Naive B cell (primary cell): Measurements from ENCODE around the gene YARS1. TPM values are rescaled to one million over a fixed set of nuclear protein-coding genes. Genes with fewer than 3 reads are reported as not detected.

Experiments used
- ATAC-seq, 2 donors: fragments of 150-1000 bp; cut with Tn5 transposase; 2 replicates each; pipeline ENCODE4 v1.10.0; 2021; ENCODE audit warnings: low read depth in 2 of 2, mild to moderate bottlenecking in 2 of 2, moderate library complexity in 2 of 2
- DNase-seq: peaks from one replicate; pipeline ENCODE4 v3.0.0; 2022
- H3K27ac Mint-ChIP-seq, 6 donors: one replicate each; pipeline ENCODE4 v1.8.0; 2020 to 2022; ENCODE audit warnings: mild to moderate bottlenecking in 6 of 6, mixed read lengths in 6 of 6, moderate library complexity in 5 of 6, inconsistent platforms in 2 of 6
- H3K27me3 Mint-ChIP-seq, 3 donors: one replicate each; pipeline ENCODE4 v1.8.0; 2021 to 2022; ENCODE audit warnings: mixed read lengths in 3 of 3, mild to moderate bottlenecking in 1 of 3
- H3K36me3 Mint-ChIP-seq, 2 donors: one replicate each; pipeline ENCODE4 v1.8.0; 2020 to 2022; ENCODE audit warnings: mixed read lengths in 2 of 2, inconsistent platforms in 1 of 2, mild to moderate bottlenecking in 1 of 2
- H3K4me1 Mint-ChIP-seq, 3 donors: one replicate each; pipeline ENCODE4 v1.8.0; 2020 to 2022; ENCODE audit warnings: mixed read lengths in 3 of 3, inconsistent platforms in 1 of 3, mild to moderate bottlenecking in 1 of 3, moderate library complexity in 1 of 3
- H3K4me3 Mint-ChIP-seq, 8 donors: one replicate each; pipeline ENCODE4 v1.8.0; 2020 to 2022; ENCODE audit warnings: mild to moderate bottlenecking in 8 of 8, mixed read lengths in 8 of 8, moderate library complexity in 8 of 8, inconsistent platforms in 2 of 8
- H3K9me3 Mint-ChIP-seq, 7 donors: one replicate each; pipeline ENCODE4 v1.8.0; 2020 to 2022; ENCODE audit warnings: mixed read lengths in 7 of 7, mild to moderate bottlenecking in 5 of 7, inconsistent platforms in 2 of 7, moderate library complexity in 1 of 7
- polyA plus RNA-seq, 6 donors: library from polyadenylated mRNA; unstranded; fragments of 300-500 nt; fragmentation: Illumina TruSeq; gene quantifications; one replicate each; pipeline ENCODE4 v1.2.3, GENCODE V29; 2021; ENCODE audit warnings: low read depth in 6 of 6

The YARS1 gene
- polyA plus RNA-seq, 6 donors from 2014 or later = 26.0 to 43.9 (median 35.1) TPM

DNA sequence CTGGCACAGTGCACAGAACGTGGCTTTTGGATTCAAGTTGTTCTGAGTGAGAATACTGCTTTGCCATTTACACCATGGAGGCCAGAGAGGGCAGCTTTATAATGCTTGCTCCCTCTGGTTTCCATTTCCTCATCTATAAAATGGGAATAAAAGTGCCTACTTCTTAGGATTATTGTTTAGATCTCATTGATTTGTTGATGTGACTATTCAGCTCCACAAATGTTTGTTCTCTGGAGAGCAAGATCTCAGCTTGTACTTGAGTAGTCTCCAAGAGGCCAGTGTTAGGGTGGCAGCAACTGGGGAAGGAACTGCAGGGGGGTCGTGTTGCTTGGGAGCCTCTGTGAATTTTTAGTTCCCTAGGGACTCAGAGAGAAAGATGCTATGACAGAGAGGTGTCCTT is 55.2 kb downstream of the YARS1 start:
- Mint-ChIP-seq H3K27me3 (no peaks in the 10 kb centered on the region), H3K4me3 (no peak overlapping the region), H3K36me3 (no peaks in the 10 kb centered on the region), H3K4me1 (peaks cover 0 to 5% (median 4%) of the 10 kb centered on the region in 3 donors), H3K27ac (peak overlapping the region in 2 of 6 donors; percentile 23 to 35), H3K9me3 (no peaks in the 10 kb centered on the region)
- ATAC-seq = no peak
- DNase-seq = no peak

DNA sequence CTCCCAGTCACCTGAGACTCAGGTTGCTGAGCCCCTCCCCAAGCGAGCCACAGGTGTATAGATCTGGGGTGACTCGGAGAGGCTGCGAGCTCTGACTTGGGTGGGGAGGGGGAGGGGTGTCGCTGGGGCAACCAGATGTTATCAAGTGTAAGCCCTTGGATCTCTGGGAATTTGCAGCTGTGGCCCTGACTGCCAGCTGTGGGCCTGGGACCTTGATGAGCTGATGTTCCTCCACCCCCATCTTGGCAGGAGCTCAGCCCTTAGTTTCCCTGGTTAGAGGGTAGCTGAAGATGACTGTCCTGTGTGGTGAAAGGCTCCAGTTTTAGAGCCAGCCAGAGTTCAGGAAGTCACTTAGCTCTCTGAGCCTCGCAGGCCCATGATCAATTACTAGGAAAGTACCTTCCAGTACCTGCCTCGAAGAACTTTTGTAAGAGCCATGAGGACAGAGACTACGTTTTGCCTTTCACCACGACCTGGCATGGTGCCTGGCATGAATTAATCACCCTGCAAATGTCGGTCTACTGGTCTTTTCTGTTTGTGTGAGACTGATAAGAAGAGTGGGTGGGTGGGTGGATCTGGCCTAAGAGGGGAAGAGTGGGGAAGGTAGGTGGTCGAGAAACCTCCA is 55.8 kb downstream of the YARS1 start:
- no peak overlapping the region for H3K4me3 Mint-ChIP-seq
- DNase-seq (no peak), ATAC-seq (no peak)
- peak overlapping the region in 2 of 6 donors; percentile 35 to 70 for H3K27ac Mint-ChIP-seq
- no peaks in the 10 kb centered on the region for H3K36me3 Mint-ChIP-seq
- no peaks in the 10 kb centered on the region for H3K9me3 Mint-ChIP-seq
- H3K4me1 Mint-ChIP-seq = peaks cover 0 to 5% (median 4%) of the 10 kb centered on the region in 3 donors
- H3K27me3 Mint-ChIP-seq = no peaks in the 10 kb centered on the region

DNA sequence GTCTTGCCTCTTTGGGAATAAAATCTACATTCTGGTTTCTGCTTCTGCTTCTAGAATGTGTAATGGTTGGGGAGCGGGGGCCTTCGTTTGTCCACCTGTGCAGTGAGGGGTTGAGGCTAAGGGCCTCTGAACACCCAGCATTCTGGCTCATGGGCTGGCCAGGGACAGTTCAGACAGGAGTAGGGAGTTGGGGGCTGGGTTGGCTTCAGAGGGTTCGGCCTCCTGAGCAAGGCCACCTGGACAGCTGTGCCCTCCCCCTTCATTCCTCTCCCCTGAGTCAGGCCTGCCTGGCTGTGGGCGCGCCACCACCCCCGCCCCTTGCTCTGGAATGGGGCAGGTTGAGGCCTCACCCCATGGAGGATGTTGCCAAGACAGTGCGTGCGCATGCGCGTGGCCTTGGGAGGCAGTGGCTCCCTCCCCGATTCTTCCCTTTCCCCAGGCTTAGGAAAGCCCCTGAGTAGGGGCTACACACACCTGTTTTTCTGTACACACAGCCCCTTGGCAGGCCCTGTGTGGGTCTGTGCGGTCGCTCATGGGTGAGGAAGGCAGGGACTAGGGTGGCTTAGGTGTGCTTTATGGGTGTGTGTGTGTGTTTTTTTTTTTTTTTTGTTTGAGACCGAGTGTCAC is 57.0 kb downstream of the YARS1 start:
- H3K4me1 Mint-ChIP-seq = peaks cover 0 to 6% (median 5%) of the 10 kb centered on the region in 3 donors
- ATAC-seq = no peak
- no peak overlapping the region for H3K4me3 Mint-ChIP-seq
- H3K27ac Mint-ChIP-seq = peak overlapping the region in 1 of 6 donors; percentile 27
- DNase-seq = no peak
- no peaks in the 10 kb centered on the region for H3K36me3 Mint-ChIP-seq
- H3K9me3 Mint-ChIP-seq = no peaks in the 10 kb centered on the region
- H3K27me3 Mint-ChIP-seq = no peaks in the 10 kb centered on the region

- Mint-ChIP-seq H3K9me3 (no peaks in the 10 kb centered on the region), H3K4me3 (no peak overlapping the region), H3K27ac (no peak overlapping the region), H3K36me3 (no peaks in the 10 kb centered on the region), H3K27me3 (peaks cover 0 to 1% (median 0%) of the 10 kb centered on the region in 3 donors), H3K4me1 (peaks cover 1 to 7% (median 6%) of the 10 kb centered on the region in 3 donors)
- DNase-seq (no peak), ATAC-seq (no peak)
These were observed 57.6 kb downstream of the YARS1 start for GRCh38 chr1:32759521-32759981.

DNA sequence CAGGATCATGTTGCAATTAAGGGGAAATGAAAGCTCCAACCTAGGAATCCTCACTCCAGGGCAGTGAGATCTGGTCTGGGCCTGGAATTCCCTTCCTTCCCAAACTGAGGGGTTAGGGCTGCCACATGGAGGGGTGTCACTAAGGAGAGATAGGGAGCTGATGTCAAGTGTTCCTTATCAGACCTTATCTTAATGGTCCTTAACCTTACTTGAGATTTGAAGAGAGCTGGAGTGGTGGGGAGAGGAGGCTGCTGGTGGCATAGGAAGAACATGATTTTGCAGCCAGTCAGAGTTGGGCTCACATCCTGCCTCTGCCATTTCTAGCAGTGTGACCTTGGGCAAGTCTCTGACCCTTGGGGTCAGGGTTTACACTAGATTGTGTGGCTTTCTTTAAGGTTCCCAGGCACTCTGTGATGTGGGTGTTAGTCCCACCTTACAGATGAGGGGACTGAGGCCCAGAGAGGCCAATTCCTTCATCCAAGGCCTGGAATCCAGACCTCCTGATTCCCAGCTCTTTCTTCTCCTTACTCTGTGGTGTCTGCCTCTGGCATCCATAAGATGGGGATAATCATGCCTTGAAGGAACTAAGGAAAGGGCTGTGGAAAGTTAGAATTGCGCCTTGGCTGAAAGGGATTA is 58.2 kb downstream of the YARS1 start:
- peaks cover 6 to 12% (median 11%) of the 10 kb centered on the region in 3 donors for H3K4me1 Mint-ChIP-seq
- no peaks in the 10 kb centered on the region for H3K9me3 Mint-ChIP-seq
- H3K27ac Mint-ChIP-seq = no peak overlapping the region

GRCh38 chr1:32758177-32758794 is 58.9 kb downstream of the YARS1 start:
- DNase-seq (no peak), ATAC-seq (no peak)
- peak overlapping the region in 1 of 6 donors; percentile 19 for H3K27ac Mint-ChIP-seq
- H3K4me1 Mint-ChIP-seq = peaks cover 6 to 12% (median 11%) of the 10 kb centered on the region in 3 donors
- H3K4me3 Mint-ChIP-seq = no peak overlapping the region
- H3K9me3 Mint-ChIP-seq = no peaks in the 10 kb centered on the region
- peaks cover 0 to 7% (median 4%) of the 10 kb centered on the region in 3 donors for H3K27me3 Mint-ChIP-seq
- H3K36me3 Mint-ChIP-seq = no peaks in the 10 kb centered on the region

More for the DNA sequence above, 58.2 kb downstream of the YARS1 start:
- no peak overlapping the region for H3K4me3 Mint-ChIP-seq
- no peaks in the 10 kb centered on the region for H3K36me3 Mint-ChIP-seq
- no peak for DNase-seq
- H3K27me3 Mint-ChIP-seq = peaks cover 0 to 7% (median 4%) of the 10 kb centered on the region in 3 donors
- no peak for ATAC-seq

GRCh38 chr1:32757213-32757895 is 59.8 kb downstream of the YARS1 start:
- no peak for DNase-seq
- Mint-ChIP-seq H3K9me3 (no peaks in the 10 kb centered on the region), H3K4me3 (peak overlapping the region in 1 of 8 donors; percentile 36), H3K36me3 (no peaks in the 10 kb centered on the region), H3K27me3 (peaks cover 1 to 9% (median 4%) of the 10 kb centered on the region in 3 donors), H3K27ac (peak overlapping the region in 3 of 6 donors; percentile 7 to 81 (median 32)), H3K4me1 (peaks cover 6 to 12% (median 11%) of the 10 kb centered on the region in 3 donors)
- no peak for ATAC-seq

DNA sequence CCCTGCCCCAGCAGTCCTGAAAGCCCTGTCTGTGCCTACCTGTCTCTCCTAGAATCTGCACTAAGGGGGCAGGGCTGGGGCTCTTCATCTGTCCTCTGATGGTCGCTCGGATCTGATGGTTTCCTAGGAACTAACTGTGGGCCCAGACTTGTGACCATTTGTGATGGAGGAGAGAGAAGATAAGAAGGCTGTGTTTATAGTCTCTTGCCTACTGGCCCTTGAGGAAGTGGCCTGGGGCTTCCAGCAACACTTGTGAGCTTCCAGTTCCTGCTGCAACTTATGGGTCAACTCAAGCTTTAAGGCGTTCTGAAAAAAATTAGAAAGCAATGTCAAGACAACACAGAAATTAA is 61.4 kb downstream of the YARS1 start:
- Mint-ChIP-seq H3K4me3 (peak overlapping the region in 4 of 8 donors; percentile 12 to 72 (median 46)), H3K36me3 (no peaks in the 10 kb centered on the region), H3K27me3 (peaks cover 17 to 25% (median 17%) of the 10 kb centered on the region in 3 donors), H3K9me3 (no peaks in the 10 kb centered on the region), H3K27ac (peak overlapping the region in 1 of 6 donors; percentile 64), H3K4me1 (peaks cover 14 to 17% (median 16%) of the 10 kb centered on the region in 3 donors)
- DNase-seq (no peak), ATAC-seq (no peak)

GRCh38 chr1:32755098-32755809 is 61.9 kb downstream of the YARS1 start:
- no peak for DNase-seq
- no peaks in the 10 kb centered on the region for H3K36me3 Mint-ChIP-seq
- H3K27me3 Mint-ChIP-seq = peaks cover 17 to 27% (median 17%) of the 10 kb centered on the region in 3 donors
- no peak for ATAC-seq
- no peak overlapping the region for H3K27ac Mint-ChIP-seq
- H3K4me3 Mint-ChIP-seq = peak overlapping the region in 5 of 8 donors; percentile 12 to 79 (median 42)
- H3K9me3 Mint-ChIP-seq = no peaks in the 10 kb centered on the region
- H3K4me1 Mint-ChIP-seq = peaks cover 14 to 17% (median 16%) of the 10 kb centered on the region in 3 donors

DNA sequence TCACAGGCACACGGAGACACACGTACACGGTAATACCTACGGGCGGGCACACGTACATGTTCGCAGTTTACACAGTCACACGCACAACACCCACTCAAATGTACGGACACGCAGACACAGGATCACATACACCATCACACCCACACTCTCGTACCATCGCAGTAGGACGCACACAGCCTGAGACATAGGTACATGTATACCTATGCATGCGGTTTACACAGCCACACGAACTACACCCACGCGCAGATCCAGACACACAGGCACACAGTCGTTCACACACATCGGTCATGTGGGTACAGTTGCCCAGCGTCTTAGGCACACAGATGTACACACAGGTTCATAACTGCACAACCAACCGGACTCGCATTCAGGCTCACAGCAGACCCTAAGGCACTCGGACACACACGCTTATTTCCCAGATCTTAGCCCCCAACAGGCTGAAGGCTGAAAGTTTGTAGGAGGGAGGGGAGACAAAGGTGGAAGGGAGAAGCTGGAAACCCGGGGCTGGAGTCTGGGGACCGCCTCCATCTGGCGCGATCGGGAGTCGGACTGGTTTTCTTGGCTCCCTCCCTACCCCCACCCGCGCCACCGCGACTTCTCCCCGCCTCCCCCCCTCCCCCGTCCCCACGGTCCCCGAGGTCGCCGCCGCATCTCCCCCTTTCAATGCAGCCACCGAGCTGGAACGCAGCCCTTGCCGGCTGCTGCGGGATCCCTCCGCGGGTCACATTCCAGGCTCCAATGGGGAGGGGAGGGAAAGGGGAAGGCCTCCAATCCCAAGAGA is 62.7 kb downstream of the YARS1 start:
- Mint-ChIP-seq H3K36me3 (no peaks in the 10 kb centered on the region), H3K27me3 (peaks cover 17 to 34% (median 22%) of the 10 kb centered on the region in 3 donors), H3K27ac (peak overlapping the region in 2 of 6 donors; percentile 51 to 70), H3K4me3 (peak overlapping the region; percentile 41 to 93 (median 82)), H3K9me3 (no peaks in the 10 kb centered on the region), H3K4me1 (peaks cover 12 to 16% (median 14%) of the 10 kb centered on the region in 3 donors)
- DNase-seq (no peak), ATAC-seq (peak; percentile 62 to 71)

GRCh38 chr1:32753532-32754316 is 63.4 kb downstream of the YARS1 start:
- Mint-ChIP-seq H3K4me1 (peaks cover 12 to 16% (median 14%) of the 10 kb centered on the region in 3 donors), H3K9me3 (no peaks in the 10 kb centered on the region), H3K27ac (peak overlapping the region in 1 of 6 donors; percentile 51), H3K27me3 (peaks cover 23 to 39% (median 29%) of the 10 kb centered on the region in 3 donors), H3K4me3 (peak overlapping the region; percentile 70 to 93 (median 82)), H3K36me3 (no peaks in the 10 kb centered on the region)
- DNase-seq (peak; percentile 72), ATAC-seq (peak; percentile 74 to 79)
